Measurements from ENCODE around the gene KLHL8. TPM values are rescaled to one million over a fixed set of nuclear protein-coding genes. Genes with fewer than 3 reads are reported as not detected.

Gene KLHL8
- total RNA-seq, 2 experiments from 2014 or later = 13.4 to 15.8 TPM

- Mint-ChIP-seq H3K27ac (no peak overlapping the region), H3K36me3 (ENCODE audit: low read depth) (peaks cover 62% of the 10 kb centered on the region), H3K4me1 (ENCODE audit: low read depth) (peaks cover 1% of the 10 kb centered on the region), H3K4me3 (no peak overlapping the region), H3K27me3 (ENCODE audit: low read depth) (no peaks in the 10 kb centered on the region), H3K9me3 (ENCODE audit: insufficient read depth) (no peaks in the 10 kb centered on the region)
- POLR2A ChIA-PET = no interaction called here
- no peak for ATAC-seq
- DNase-seq = no peak
- CTCF ChIA-PET = interaction anchor here (0.9 to 1.3 kb wide), 2 partner anchors 17 to 102 kb away, joined by 3 to 5 read pairs; no protein-coding TSS in a partner anchor
Measured at GRCh38 chr4:87133183-87133582, 87.2 kb downstream of the KLHL8 start.

GRCh38 chr4:87132035-87132434 lies 88.4 kb downstream of the KLHL8 start:
- no peak overlapping the region for H3K4me3 Mint-ChIP-seq
- ATAC-seq (no peak), DNase-seq (no peak)
- ChIA-PET POLR2A (no interaction called here), CTCF (interaction anchor here (0.8 to 0.9 kb wide), 2 partner anchors 18 to 20 kb away, joined by 3 to 5 read pairs; no protein-coding TSS in a partner anchor)
- H3K9me3 Mint-ChIP-seq (ENCODE audit: insufficient read depth) = no peaks in the 10 kb centered on the region
- H3K4me1 Mint-ChIP-seq (ENCODE audit: low read depth) = peaks cover 1% of the 10 kb centered on the region
- H3K36me3 Mint-ChIP-seq (ENCODE audit: low read depth) = peaks cover 60% of the 10 kb centered on the region
- no peak overlapping the region for H3K27ac Mint-ChIP-seq
- H3K27me3 Mint-ChIP-seq (ENCODE audit: low read depth) = no peaks in the 10 kb centered on the region

DNA sequence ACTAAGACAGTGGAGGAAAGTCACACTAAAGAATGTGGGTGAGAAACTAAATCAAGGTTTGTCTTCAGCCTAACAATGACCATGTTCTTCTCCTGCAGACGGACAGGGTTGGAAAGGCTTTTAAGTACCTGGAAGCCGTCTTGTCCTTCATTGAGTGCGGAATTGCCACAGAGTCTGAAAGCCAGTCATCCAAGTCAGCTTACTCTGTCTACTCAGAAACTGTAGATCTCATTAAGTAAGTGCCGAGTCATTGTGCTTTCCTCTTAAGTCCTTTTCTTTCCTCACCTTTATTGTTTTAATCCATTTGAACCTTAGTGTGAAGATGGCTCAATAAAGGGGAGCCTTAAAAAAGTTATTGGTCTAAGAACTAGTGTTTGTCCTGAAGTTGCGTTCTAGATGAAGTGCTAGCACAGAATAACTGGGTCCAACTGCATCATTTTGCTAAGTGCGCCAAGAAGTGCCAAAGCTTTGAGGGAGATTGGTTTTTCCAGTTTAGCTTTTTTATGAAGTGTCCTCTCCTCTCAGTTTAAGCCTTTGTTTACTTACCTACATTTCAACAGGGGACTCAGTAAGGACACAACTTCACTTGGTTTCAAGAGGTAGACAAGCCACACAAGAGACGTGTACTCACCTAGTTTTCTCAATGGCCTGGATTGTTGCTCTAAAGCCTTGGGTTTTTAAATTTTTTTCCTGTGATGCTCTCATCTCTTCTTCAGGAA lies 89.3 kb downstream of the KLHL8 start:
- H3K27me3 Mint-ChIP-seq (ENCODE audit: low read depth) = no peaks in the 10 kb centered on the region
- CTCF ChIA-PET = no interaction called here

DNA sequence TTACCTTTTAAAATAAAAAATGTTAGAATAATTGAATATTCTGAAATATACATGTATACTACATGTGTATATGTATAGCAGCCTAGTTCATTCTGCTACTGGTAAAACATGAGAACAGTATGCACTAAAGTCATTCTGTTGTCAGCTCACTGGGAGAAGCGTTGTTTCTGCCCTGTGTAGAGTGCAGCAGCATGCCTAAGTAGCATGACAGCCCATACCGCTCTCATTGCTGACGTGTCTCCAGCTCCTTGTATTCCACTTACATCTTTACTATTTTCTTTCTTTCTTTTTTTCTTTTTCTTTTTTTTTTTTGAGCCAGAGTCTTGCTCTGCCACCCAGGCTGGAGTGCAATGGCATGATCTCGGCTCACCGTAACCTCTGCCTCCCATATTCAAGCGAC lies 90.7 kb downstream of the KLHL8 start:
- ChIA-PET CTCF (no interaction called here), POLR2A (no interaction called here)
- Mint-ChIP-seq H3K27ac (no peak overlapping the region), H3K27me3 (ENCODE audit: low read depth) (no peaks in the 10 kb centered on the region), H3K9me3 (ENCODE audit: insufficient read depth) (no peaks in the 10 kb centered on the region), H3K36me3 (ENCODE audit: low read depth) (peaks cover 65% of the 10 kb centered on the region), H3K4me1 (ENCODE audit: low read depth) (no peaks in the 10 kb centered on the region), H3K4me3 (no peak overlapping the region)
- no peak for DNase-seq
- ATAC-seq = no peak

More for the DNA sequence above, 89.3 kb downstream of the KLHL8 start:
- Mint-ChIP-seq H3K27ac (no peak overlapping the region), H3K4me1 (ENCODE audit: low read depth) (peaks cover 1% of the 10 kb centered on the region), H3K4me3 (no peak overlapping the region), H3K9me3 (ENCODE audit: insufficient read depth) (no peaks in the 10 kb centered on the region), H3K36me3 (ENCODE audit: low read depth) (peaks cover 63% of the 10 kb centered on the region)
- ATAC-seq (no peak), DNase-seq (no peak)
- POLR2A ChIA-PET = no interaction called here

DNA sequence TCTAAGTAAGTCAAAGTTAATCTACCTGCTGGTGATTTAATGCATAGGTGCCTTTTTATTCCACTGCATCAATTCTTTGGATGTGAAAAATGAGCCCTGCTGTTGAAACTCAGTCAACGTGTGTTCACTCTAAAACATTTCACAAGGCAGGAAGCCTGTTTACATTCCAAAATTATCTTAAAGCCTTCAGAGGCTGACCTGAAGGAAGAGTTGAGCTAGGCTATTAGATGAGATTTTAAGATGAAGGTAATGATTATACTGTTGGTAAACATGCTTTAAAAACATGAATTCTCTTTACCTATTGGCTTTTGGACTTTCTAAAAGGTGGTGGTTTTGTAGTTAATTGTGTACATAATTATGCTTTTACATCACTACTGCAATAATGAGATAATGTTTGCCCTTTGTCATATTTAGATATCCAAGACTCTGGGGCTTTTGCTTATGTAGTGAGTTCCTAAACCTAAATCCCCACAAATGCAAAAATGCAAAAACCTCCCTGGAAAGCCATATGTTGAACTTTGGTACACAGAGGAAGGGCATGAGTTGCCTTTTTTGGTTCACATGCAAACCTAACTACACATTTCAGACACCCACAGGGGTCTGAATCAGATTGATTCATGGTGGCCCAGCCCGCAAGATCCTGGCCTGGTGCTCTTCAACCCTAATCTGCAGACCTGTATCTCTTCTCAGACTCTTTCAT lies 92.3 kb downstream of the KLHL8 start:
- Mint-ChIP-seq H3K27me3 (ENCODE audit: low read depth) (no peaks in the 10 kb centered on the region), H3K4me3 (no peak overlapping the region), H3K36me3 (ENCODE audit: low read depth) (peaks cover 56% of the 10 kb centered on the region), H3K9me3 (ENCODE audit: insufficient read depth) (no peaks in the 10 kb centered on the region), H3K4me1 (ENCODE audit: low read depth) (no peaks in the 10 kb centered on the region), H3K27ac (no peak overlapping the region)
- ChIA-PET POLR2A (no interaction called here), CTCF (no interaction called here)
- DNase-seq = no peak
- ATAC-seq = no peak

GRCh38 chr4:87126056-87126455 lies 94.4 kb downstream of the KLHL8 start:
- Mint-ChIP-seq H3K36me3 (ENCODE audit: low read depth) (peaks cover 47% of the 10 kb centered on the region), H3K4me1 (ENCODE audit: low read depth) (no peaks in the 10 kb centered on the region), H3K27me3 (ENCODE audit: low read depth) (no peaks in the 10 kb centered on the region), H3K4me3 (no peak overlapping the region), H3K9me3 (ENCODE audit: insufficient read depth) (no peaks in the 10 kb centered on the region), H3K27ac (no peak overlapping the region)
- CTCF ChIA-PET = no interaction called here
- DNase-seq (no peak), ATAC-seq (no peak)
- POLR2A ChIA-PET = no interaction called here

DNA sequence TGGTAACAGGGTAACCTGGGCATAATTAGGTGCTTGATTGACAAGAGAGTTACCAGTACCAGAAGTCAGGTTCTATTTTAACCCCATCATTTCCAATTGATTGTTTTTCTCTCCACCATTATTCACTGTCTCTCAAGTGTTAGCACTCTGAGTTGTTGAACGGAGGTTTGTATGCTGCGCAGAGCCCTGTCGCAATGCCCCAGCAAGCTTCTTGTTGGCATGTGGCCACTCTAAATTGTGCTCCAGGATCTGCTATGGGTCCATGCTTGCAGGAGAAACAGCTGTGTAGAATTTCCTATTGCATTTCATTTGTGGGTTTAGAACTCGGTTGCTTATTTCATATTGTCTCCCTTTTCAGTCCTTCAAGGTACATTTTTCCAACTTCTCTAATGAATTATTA lies 98.2 kb downstream of the KLHL8 start:
- no peaks in the 10 kb centered on the region for H3K27me3 Mint-ChIP-seq (ENCODE audit: low read depth)
- no peak overlapping the region for H3K4me3 Mint-ChIP-seq
- ATAC-seq = no peak
- ChIA-PET CTCF (interaction anchor here (0.9 kb wide), 1 partner anchor 200 kb away, joined by 3 read pairs; no protein-coding TSS in a partner anchor), POLR2A (interaction anchor here (1.1 kb wide), 1 partner anchor 116 kb away, joined by 4 read pairs; no protein-coding TSS in a partner anchor)
- H3K4me1 Mint-ChIP-seq (ENCODE audit: low read depth) = peaks cover 5% of the 10 kb centered on the region
- H3K36me3 Mint-ChIP-seq (ENCODE audit: low read depth) = peaks cover 45% of the 10 kb centered on the region
- no peak overlapping the region for H3K27ac Mint-ChIP-seq
- H3K9me3 Mint-ChIP-seq (ENCODE audit: insufficient read depth) = no peaks in the 10 kb centered on the region
- DNase-seq = no peak

GRCh38 chr4:87121341-87122065 lies 98.9 kb downstream of the KLHL8 start:
- Mint-ChIP-seq H3K4me1 (ENCODE audit: low read depth) (peaks cover 5% of the 10 kb centered on the region), H3K27ac (no peak overlapping the region), H3K27me3 (ENCODE audit: low read depth) (no peaks in the 10 kb centered on the region), H3K4me3 (no peak overlapping the region), H3K36me3 (ENCODE audit: low read depth) (peaks cover 47% of the 10 kb centered on the region), H3K9me3 (ENCODE audit: insufficient read depth) (no peaks in the 10 kb centered on the region)
- POLR2A ChIA-PET = interaction anchor here (1.1 kb wide), 1 partner anchor 115 kb away, joined by 4 read pairs; no protein-coding TSS in a partner anchor
- CTCF ChIA-PET = no interaction called here
- DNase-seq (no peak), ATAC-seq (no peak)

DNA sequence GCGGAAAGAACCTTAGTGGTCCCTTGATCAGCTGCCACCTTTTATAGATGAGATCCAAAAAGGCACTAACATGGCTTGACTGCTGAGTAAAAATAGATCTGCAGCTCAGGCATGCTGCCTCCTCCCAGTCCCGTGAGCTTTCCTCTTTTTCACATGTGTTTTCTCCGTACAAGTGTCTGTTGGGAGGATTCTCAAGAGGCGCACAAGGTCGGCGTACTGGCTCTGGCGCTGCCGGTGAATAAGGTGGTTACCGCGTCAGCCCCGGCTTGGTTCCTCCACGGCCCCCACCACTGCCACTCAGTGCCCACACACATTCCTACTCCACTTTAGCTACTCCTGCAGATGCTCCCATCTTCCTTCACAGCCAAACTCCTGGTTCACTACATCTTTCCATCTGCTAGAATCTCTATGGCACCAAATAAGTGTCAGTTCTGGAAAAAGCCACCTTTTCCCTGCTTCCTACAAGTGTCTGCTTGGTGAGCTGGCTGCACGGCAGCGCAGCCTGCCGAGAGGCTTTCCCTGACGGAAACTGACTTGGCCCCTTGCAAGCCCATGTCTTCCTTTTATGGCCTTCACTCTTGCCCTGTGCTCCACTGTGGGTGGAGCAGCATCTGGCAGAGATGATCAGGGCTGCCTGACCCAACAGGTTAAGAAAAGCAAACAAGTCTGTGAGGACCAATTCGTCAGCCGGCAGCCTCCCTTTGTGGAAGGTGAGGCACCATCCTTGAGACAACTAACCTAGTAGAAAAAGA lies 99.8 kb downstream of the KLHL8 start:
- CTCF ChIA-PET = interaction anchor here (1.1 kb wide), 1 partner anchor 28 kb away, joined by 6 read pairs; no protein-coding TSS in a partner anchor
- Mint-ChIP-seq H3K27me3 (ENCODE audit: low read depth) (no peaks in the 10 kb centered on the region), H3K9me3 (ENCODE audit: insufficient read depth) (no peaks in the 10 kb centered on the region), H3K4me3 (no peak overlapping the region), H3K36me3 (ENCODE audit: low read depth) (peaks cover 49% of the 10 kb centered on the region), H3K27ac (no peak overlapping the region), H3K4me1 (ENCODE audit: low read depth) (peaks cover 5% of the 10 kb centered on the region)
- DNase-seq = no peak
- ATAC-seq = no peak
- POLR2A ChIA-PET = no interaction called here

- Mint-ChIP-seq H3K27me3 (ENCODE audit: low read depth) (no peaks in the 10 kb centered on the region), H3K4me3 (no peak overlapping the region), H3K4me1 (ENCODE audit: low read depth) (peaks cover 5% of the 10 kb centered on the region), H3K9me3 (ENCODE audit: insufficient read depth) (no peaks in the 10 kb centered on the region), H3K27ac (no peak overlapping the region), H3K36me3 (ENCODE audit: low read depth) (peaks cover 47% of the 10 kb centered on the region)
- DNase-seq = no peak
- ChIA-PET CTCF (interaction anchor here (1.1 kb wide), 1 partner anchor 27 kb away, joined by 6 read pairs; no protein-coding TSS in a partner anchor), POLR2A (no interaction called here)
- no peak for ATAC-seq
Measured at GRCh38 chr4:87120010-87120409, 100.4 kb downstream of the KLHL8 start.

GRCh38 chr4:87118826-87119225 lies 101.6 kb downstream of the KLHL8 start:
- no peak overlapping the region for H3K4me3 Mint-ChIP-seq
- H3K4me1 Mint-ChIP-seq (ENCODE audit: low read depth) = peaks cover 5% of the 10 kb centered on the region
- POLR2A ChIA-PET = no interaction called here
- H3K9me3 Mint-ChIP-seq (ENCODE audit: insufficient read depth) = no peaks in the 10 kb centered on the region
- no peaks in the 10 kb centered on the region for H3K27me3 Mint-ChIP-seq (ENCODE audit: low read depth)
- CTCF ChIA-PET = interaction anchor here (2.7 kb wide), 1 partner anchor 26 kb away, joined by 8 read pairs; no protein-coding TSS in a partner anchor
- no peak overlapping the region for H3K27ac Mint-ChIP-seq
- ATAC-seq (peak; percentile 62), DNase-seq (no peak)
- peaks cover 53% of the 10 kb centered on the region for H3K36me3 Mint-ChIP-seq (ENCODE audit: low read depth)
